ENCODE measurements around the gene WDR82.

WDR82 gene

GRCh38 chr3:52306978-52307377, 28.5 kb upstream of the WDR82 start:
- DNase-seq: no peak

DNA sequence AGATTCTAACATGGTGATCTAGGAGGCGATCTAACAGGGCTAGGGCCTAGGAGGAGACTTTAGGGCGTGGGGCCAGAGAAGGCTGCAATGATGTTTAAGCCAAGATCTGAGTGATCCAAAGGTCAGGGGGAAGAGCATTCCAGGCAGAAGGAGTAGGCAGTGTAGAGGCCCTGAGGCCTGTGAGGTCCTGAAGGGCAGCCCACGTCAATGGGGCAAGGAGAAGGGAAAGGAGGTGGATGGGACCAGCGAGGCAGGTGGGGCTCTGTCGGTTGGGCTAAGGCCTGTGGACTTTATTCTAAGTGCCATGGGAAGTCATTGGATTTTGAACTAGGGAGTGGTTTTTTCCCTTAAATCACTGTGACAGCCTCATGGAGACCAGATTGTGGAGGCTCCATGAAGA, 27.5 kb upstream of the WDR82 start:
- no peak for DNase-seq

DNA sequence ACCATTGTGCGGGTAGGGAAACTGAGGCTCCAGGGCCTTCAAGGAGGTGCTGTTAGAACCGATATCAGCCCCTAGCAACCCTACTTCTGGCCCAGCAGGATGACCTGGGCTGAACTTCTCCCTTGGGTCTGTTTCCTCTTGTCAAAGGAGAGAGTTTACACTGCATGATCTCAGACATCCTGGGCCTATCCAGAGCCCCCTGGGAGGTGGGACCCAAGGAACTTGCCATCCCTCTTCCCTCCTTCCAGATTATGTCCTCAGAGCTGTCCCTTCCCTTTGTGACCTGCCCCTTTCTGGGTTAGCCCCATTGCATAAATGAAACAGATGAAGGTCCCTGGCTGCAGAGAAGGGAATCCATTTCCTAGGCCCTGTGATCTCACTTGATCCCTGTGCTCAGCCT, 25.4 kb upstream of the WDR82 start:
- no peak for DNase-seq

DNA sequence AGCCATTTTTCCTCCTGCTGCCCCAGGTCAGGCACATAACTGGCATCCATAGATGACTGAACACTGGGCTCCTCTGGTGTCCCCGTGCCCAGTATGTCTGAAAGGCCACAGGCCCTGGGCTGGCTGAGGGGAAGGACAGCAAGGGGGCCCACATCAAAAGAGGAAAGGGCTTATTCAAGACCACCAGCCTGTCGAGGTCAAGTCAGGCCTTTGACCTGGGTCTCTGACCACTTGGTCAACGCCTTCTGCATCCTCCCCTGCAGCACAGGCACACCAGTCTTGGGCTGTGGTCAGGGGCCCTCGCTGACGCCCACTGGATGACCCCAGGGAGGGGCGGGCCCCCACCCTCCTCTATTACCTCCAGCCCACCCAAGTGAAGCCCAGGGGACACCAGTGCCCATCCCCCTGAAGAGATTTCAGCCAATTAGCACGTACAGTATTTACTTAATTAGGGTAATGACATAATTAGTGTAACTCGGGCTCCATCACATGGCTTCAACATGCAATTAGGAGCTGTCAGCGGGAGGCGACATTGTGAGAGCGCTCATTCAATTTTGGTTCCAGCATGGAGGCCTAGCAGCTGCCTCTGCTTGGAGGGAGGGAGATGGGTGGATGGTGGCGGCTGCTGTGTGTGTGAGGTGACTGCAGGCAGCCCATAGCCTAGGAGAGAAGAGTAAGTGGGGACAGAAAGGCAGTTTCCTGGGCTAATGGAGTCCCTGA, 24.1 kb upstream of the WDR82 start:
- DNase-seq: no peak

DNA sequence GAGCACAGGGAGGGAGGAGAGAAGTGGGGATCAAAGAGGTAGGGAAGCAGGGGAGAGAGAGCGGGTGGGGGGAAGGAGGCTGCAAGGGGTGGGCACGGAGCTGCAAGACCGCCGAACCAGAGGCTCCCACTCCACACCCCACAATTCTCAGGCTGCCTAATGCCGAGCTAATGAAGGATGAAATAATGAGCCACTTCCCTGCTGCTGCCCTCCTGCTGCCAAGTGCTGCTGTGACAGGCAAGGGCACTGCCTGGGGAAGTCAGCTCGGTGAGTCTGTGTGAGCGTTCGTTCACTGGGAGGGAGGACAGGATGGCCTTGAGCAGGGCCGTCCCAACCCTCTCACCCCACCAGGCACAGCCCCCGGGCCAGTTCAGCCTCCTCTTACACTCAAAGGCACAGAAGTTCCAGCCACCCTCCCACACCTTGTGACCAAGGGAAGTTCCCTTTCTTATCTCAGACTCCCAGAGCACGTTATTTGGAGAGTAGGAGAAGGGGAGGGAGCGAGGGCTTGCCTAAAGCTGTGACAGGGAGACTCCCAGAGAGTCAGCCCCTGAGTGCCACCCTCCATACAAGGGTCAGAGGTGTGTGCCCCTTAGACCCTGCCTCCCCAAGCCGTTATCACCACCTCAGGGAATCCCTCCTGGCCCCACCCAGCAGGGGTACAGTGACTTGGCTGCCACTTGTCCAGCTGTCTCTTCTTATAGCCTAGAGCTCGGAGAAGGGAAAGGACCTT, 21.6 kb upstream of the WDR82 start:
- DNase-seq: no peak

DNA sequence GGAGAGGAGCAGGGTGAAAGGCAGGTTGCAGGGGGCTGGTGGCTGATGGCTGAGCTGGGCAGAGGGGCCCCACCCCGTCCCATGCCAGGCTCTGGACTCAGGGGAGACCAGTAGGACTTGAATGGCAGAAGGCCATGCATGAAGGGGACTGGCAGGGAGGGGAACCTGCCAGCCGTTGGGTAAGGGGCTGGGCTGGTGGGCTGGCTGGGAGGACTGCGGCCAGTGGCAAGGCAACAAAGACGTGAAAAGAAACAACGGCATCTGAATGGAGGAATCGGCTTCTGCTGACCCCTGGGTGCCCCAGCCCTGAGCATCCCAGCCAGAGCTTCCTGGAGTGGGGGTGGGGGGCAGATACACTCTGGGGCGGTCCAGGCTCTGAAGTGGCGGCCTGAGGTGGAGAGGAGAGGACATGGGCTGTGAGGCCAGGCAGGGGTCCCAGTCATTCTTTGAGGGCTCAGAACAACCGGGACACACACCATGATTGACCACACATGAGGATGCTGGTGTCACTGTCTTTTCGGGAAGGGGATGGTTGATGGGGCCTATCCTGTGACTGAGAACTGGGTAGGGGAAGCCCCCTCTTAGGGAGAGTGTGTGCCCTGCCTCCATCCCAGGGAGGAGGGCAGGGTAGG, 20.9 kb upstream of the WDR82 start:
- DNase-seq: no peak

DNA sequence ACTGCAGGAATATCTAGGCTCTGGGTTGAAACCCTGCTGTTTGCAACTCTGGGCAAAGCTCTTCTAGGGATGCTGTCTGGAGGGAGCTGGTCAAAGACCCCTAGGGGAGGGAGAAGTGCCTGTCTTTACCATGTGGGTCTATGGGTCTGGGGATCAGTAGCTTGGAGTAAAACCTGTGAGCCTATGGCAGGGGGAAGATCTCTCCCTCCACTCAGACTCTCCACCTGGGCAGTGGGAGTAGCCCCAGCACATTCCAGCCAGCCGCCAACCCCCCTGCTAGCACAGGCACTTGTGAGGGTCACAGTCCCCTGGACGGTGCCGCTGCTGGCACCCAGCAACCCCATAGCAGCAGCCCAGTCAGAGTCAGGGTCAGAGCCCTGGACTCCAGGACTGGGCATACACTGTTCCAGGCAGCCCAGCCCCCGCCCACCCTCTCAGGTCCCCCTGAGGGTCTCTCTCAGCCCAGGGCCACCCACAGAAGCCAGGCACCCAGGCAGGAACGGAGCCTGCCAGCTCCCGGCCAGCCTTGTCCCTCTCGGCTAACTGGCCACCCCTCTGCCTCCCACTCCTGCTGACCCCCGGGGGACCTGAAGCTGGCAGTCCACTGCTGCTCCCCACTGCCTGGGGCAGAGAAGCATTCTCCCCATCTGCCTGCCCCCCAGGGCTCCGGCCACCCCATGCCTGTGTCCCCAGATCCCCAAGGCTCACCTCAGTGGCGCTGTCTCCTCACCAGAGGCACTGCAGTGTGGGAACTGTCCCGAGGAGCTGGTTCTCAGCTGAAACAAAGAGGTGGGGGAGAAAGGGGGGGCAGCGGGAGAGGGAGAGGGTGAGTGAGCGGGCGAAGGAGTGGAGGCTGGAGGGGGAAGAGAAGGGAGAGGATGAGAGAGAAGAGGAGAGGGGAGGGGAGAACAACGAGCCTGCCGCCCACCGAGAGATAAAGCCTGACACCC, 20.0 kb upstream of the WDR82 start:
- DNase-seq: no peak

DNA sequence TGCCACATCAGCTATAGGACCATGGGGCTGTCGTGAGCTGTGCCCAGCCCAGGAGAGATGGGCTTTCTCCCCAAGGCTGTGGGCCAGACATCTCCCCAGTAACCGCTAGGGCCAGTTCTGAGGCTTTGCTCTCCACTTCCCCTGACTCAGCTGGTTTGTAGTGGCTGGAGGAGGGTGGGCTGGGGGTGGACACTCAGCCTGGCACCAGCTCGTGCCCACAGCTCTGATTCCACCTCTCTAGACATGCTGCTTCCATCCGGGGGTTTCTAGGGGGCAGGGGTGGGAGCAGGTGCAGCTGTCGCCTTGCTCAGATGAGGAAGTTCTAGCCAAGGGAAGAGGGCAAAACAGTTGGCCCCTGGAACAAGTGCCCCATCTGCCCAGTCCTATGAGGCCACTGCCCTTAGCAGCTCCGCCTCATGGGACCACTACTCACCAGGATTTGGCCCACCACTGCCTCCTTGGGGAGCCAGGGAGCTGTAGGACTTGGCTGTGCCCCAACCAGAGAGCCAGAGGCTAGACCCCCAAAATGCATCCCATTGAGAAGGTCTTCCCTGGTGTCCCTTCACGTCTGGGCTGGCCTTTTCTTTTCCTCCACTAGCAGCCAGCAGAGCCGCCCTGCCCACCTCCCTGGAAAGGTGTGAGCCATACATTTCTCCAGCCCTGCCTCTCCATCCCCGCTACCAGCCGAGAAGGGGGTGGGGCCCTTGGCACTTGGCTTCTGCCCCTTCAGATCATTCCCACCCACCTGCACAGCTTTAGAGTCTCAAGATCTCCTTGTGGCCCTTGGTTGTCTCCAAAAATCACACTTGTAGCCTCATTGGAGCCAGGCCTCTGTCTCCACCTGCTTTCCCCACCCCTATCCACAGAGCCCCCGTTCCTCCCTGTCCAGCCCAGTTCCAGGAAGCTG, 19.0 kb upstream of the WDR82 start:
- DNase-seq: no peak

DNA sequence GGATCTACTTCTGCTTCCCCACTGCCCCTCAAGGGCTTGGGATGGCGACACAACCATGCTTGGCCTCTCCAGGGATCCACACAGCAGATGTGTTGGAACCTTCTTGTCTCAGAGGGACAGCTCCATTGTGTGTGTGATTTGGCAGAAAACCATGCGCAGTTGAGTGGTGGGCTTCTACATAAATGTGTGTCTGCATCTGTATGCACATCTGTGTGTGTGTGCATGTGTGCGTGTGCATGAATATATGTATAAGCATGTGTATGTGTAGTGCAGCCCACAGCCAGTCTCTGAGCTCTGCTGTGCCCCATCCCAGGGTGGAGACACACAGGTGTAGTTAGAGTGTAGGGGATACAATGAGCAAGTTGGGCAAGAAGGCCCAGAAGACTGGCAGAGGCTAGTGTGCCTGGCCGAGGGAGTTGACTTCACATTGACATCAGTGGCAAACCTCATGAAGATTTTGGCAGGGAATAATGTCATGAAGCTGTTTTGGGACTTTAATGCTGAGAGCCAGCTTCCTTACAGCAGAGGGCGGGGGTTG, 17.3 kb upstream of the WDR82 start:
- DNase-seq: no peak

DNA sequence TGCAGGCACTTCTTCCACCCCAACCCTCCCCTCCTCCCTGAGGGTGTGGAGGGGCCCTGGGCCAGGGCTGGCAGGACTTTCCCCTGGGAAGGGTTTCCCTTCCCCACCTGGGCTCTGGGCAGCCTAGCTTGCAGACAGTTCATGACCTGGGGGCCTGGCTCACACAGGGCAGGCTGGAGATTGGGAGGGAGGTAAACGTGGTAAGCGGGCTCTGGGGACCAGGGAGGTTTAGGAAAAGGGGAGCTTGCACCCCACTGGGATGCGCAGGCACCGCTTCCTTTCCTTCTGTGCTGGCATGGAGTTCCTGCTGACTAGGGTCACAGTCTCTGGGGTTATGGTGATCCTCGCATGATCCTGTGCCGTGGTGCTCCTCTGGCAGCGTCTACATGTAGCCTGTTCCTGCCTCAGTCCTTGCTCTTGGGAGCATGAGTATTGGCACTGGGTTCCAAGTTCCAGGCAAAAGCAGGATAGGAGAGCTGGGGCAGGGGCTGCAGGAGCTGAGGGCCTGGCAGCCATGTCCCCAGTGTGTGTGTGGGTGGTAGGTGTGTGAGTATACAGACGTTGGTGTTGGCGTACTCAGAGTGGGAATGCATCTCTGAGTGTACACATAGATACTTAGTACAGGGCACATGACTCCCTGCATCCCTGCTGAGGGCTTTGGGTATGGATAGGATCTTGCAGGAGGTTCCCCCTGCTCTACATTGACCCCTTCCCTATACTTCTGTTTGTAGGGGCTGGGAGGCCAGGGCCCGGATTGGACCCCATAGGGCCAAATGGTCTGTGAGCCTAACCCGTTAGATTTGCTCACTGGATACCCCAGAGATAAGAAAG, 16.1 kb upstream of the WDR82 start:
- no peak for DNase-seq

GRCh38 chr3:52293491-52294319, 15.3 kb upstream of the WDR82 start:
- no peak for DNase-seq

DNA sequence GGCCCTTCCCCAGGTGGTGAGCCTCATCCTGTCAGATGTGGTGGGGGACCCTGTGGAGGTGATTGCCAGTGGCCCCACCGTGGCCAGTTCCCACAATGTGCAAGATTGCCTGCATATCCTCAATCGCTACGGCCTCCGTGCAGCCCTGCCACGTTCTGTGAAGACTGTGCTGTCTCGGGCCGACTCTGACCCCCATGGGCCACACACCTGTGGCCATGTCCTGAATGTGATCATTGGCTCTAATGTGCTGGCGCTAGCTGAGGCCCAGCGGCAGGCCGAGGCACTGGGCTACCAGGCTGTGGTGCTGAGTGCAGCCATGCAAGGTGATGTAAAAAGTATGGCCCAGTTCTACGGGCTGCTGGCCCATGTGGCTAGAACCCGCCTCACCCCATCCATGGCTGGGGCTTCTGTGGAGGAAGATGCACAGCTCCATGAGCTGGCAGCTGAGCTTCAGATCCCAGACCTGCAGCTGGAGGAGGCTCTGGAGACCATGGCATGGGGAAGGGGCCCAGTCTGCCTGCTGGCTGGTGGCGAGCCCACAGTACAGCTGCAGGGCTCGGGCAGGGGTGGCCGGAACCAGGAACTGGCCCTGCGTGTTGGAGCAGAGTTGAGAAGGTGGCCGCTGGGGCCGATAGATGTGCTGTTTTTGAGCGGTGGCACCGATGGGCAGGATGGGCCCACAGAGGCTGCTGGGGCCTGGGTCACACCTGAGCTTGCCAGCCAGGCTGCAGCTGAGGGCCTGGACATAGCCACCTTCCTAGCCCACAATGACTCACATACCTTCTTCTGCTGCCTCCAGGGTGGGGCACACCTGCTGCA, 14.0 kb upstream of the WDR82 start:
- DNase-seq: no peak

- peak; percentile 50 for DNase-seq
Measured at GRCh38 chr3:52291508-52292181, 13.2 kb upstream of the WDR82 start.

GRCh38 chr3:52290596-52291507, 12.4 kb upstream of the WDR82 start:
- no peak for DNase-seq

- DNase-seq: no peak
Measured at GRCh38 chr3:52289747-52290595, 11.5 kb upstream of the WDR82 start.

- no peak for DNase-seq
Measured at GRCh38 chr3:52289338-52289746, 10.9 kb upstream of the WDR82 start.

All from activated CD8-positive, alpha-beta memory T cell treated with anti-CD3 and anti-CD28 coated beads, Interleukin-2, amount 50 U/mL, for 4 hours (primary cell).